Measurements from ENCODE around the gene TOMM6.
"Not testable (repeated sequence)": the region's sequence is repeated elsewhere in the genome, so short reads cannot be mapped to it uniquely, and the experiment has no call there.

The TOMM6 gene

GRCh38 chr6:41766043-41766664 is 21.3 kb upstream of the TOMM6 start:
- DNase-seq, result not testable (repeated sequence)

- no peak for DNase-seq
Measured at GRCh38 chr6:41767112-41767833, 20.2 kb upstream of the TOMM6 start.

- DNase-seq, result no peak
Measured at GRCh38 chr6:41768545-41769308, 18.8 kb upstream of the TOMM6 start.

- no peak for DNase-seq
Measured at GRCh38 chr6:41769376-41769775, 18.1 kb upstream of the TOMM6 start.

GRCh38 chr6:41770381-41771057 is 17.0 kb upstream of the TOMM6 start:
- no peak for DNase-seq

GRCh38 chr6:41771058-41771983 is 16.2 kb upstream of the TOMM6 start:
- no peak for DNase-seq

GRCh38 chr6:41774841-41775240 is 12.7 kb upstream of the TOMM6 start:
- no peak for DNase-seq

- no peak for DNase-seq
Measured at GRCh38 chr6:41775293-41775882, 12.1 kb upstream of the TOMM6 start.

GRCh38 chr6:41777551-41778285 is 9.8 kb upstream of the TOMM6 start:
- DNase-seq, result no peak

- no peak for DNase-seq
Measured at GRCh38 chr6:41778895-41779294, 8.6 kb upstream of the TOMM6 start.

- DNase-seq, result no peak
Measured at GRCh38 chr6:41779336-41779735, 8.2 kb upstream of the TOMM6 start.

GRCh38 chr6:41779788-41780550 is 7.5 kb upstream of the TOMM6 start, which contains the start of gene FRS3:
Gene FRS3 (minus strand): TSS chr6:41779900. CDS start chr6:41776987, 2,913 bp downstream.
- peak; percentile 88 for DNase-seq

GRCh38 chr6:41780551-41781365 is 6.7 kb upstream of the TOMM6 start, which contains the start of gene PRICKLE4:
Gene PRICKLE4 (plus strand): TSS chr6:41780782. CDS start chr6:41783474, 2,692 bp downstream.
- no peak for DNase-seq

- no peak for DNase-seq
Measured at GRCh38 chr6:41781366-41781730, 6.1 kb upstream of the TOMM6 start.

- no peak for DNase-seq
Measured at GRCh38 chr6:41783106-41783780, 4.3 kb upstream of the TOMM6 start.

GRCh38 chr6:41784581-41785171 is 2.8 kb upstream of the TOMM6 start:
- no peak for DNase-seq

GRCh38 chr6:41785254-41785653 is 2.2 kb upstream of the TOMM6 start:
- no peak for DNase-seq
